ENCODE data around the gene IVD.

DNA sequence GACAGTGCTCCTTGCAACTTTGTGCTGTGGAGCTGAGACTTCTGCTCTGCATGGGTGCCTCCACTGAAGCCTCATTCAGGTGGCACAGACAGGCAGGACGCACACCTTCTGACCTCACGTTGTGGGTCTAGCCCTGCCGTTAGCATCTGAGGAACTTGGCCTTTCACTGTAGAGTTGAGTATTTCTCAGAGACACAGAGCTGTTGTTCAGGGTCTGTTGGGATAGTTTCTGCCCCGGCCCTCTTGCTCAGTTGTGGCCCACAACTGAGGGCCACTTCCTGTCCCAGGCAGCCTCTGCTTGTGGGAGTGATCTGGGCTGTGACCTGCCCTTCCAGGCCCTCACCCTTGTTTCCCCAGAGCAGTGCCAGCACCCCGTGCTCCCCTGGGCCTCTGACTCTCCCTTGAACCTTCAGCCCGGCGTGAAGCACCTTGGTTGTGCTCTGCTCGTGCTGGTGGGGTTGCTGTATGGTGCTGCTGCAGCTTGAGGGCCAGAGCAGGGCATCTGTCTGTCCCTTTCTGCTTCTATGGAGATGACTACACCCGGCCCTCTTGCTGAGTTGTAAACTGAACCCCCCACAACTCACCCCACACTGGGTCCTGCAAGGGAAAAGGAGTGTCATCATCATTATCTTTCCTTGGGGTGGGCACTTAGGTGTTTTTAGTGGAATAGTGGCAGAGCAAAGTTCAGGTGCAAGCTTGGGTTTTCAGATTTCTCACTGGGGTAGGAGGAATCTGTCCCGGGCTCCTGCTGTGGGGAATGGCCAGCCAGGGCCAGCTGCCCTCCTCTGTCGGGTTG, 46.9 kb downstream of the IVD start:
- no peak for TF ChIP-seq SIN3A (conservative IDR thresholded peaks at IDR 0.05 in 1 of 2, IDR thresholded peaks at IDR 0.05 in 1 of 2; ENCODE audit: low read depth in 1 of 2, low read length in 2 of 2)
- TF ChIP-seq CEBPB (IDR thresholded peaks at IDR 0.05; ENCODE audit: low read depth, low read length) = no peak
- TF ChIP-seq ZNF274 (IDR thresholded peaks at IDR 0.05; ENCODE audit: borderline replicate concordance, extremely low read depth, low read length) = no peak
- no peak for TF ChIP-seq EP300 (IDR thresholded peaks at IDR 0.05; ENCODE audit: borderline replicate concordance in 1 of 2, low read depth in 2 of 2, low read length in 2 of 2)
- TF ChIP-seq, protein P1, sequence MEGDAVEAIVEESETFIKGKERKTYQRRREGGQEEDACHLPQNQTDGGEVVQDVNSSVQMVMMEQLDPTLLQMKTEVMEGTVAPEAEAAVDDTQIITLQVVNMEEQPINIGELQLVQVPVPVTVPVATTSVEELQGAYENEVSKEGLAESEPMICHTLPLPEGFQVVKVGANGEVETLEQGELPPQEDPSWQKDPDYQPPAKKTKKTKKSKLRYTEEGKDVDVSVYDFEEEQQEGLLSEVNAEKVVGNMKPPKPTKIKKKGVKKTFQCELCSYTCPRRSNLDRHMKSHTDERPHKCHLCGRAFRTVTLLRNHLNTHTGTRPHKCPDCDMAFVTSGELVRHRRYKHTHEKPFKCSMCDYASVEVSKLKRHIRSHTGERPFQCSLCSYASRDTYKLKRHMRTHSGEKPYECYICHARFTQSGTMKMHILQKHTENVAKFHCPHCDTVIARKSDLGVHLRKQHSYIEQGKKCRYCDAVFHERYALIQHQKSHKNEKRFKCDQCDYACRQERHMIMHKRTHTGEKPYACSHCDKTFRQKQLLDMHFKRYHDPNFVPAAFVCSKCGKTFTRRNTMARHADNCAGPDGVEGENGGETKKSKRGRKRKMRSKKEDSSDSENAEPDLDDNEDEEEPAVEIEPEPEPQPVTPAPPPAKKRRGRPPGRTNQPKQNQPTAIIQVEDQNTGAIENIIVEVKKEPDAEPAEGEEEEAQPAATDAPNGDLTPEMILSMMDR (IDR thresholded peaks at IDR 0.05; ENCODE audit: control extremely low read depth in 1 of 3, insufficient read depth in 1 of 3, low read depth in 1 of 3, low read length in 3 of 3) = no peak
